ENCODE results near the gene KANK4.
"Not testable (repeated sequence)": the region's sequence is repeated elsewhere in the genome, so short reads cannot be mapped to it uniquely, and the experiment has no call there.

KANK4 gene

GRCh38 chr1:62222321-62222720, 96.9 kb downstream of the KANK4 start:
- Histone ChIP-seq H3K9me3 (no peaks in the 10 kb centered on the region), H3K36me3 (no peaks in the 10 kb centered on the region), H3K4me3 (ENCODE audit: low read depth in 1 of 2, low read length in 1 of 2) (no peak overlapping the region), H3K27ac (no peak overlapping the region), H3K27me3 (no peaks in the 10 kb centered on the region), H3K4me1 (ENCODE audit: control insufficient read depth in 1 of 2, insufficient read depth in 1 of 2, low read depth in 1 of 2, low read length in 1 of 2) (no peaks in the 10 kb centered on the region)
- TF ChIP-seq, protein P1, sequence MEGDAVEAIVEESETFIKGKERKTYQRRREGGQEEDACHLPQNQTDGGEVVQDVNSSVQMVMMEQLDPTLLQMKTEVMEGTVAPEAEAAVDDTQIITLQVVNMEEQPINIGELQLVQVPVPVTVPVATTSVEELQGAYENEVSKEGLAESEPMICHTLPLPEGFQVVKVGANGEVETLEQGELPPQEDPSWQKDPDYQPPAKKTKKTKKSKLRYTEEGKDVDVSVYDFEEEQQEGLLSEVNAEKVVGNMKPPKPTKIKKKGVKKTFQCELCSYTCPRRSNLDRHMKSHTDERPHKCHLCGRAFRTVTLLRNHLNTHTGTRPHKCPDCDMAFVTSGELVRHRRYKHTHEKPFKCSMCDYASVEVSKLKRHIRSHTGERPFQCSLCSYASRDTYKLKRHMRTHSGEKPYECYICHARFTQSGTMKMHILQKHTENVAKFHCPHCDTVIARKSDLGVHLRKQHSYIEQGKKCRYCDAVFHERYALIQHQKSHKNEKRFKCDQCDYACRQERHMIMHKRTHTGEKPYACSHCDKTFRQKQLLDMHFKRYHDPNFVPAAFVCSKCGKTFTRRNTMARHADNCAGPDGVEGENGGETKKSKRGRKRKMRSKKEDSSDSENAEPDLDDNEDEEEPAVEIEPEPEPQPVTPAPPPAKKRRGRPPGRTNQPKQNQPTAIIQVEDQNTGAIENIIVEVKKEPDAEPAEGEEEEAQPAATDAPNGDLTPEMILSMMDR (IDR thresholded peaks at IDR 0.05), result no peak

GRCh38 chr1:62221171-62221570, 98.1 kb downstream of the KANK4 start:
- no peak overlapping the region for H3K27ac ChIP-seq
- H3K36me3 ChIP-seq, result no peaks in the 10 kb centered on the region
- H3K27me3 ChIP-seq, result no peaks in the 10 kb centered on the region
- TF ChIP-seq, protein P1 (IDR thresholded peaks at IDR 0.05), result no peak
- H3K4me3 ChIP-seq (ENCODE audit: low read depth in 1 of 2, low read length in 1 of 2), result no peak overlapping the region
- no peaks in the 10 kb centered on the region for H3K9me3 ChIP-seq
- no peaks in the 10 kb centered on the region for H3K4me1 ChIP-seq (ENCODE audit: control insufficient read depth in 1 of 2, insufficient read depth in 1 of 2, low read depth in 1 of 2, low read length in 1 of 2)

DNA sequence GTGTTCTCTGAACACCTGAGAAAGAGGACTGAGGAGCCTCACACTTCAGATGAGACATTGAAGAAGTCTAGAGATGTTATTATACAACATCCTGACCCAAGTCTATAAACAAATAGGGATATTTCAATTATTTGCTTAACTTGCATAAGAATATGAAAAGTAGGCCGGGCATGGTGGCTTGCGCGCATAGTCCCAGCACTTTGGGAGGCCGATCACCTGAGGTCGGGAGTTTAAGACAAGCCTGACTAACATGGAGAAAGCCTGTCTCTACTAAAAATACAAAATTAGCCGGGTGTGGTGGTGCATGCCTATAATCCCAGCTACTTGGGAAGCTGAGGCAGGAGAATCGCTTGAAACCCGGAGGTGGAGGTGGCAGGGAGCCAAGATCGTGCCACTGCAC, 98.8 kb downstream of the KANK4 start:
- H3K4me3 ChIP-seq (ENCODE audit: low read depth in 1 of 2, low read length in 1 of 2); H3K4me1 ChIP-seq (ENCODE audit: control insufficient read depth in 1 of 2, insufficient read depth in 1 of 2, low read depth in 1 of 2, low read length in 1 of 2); H3K27ac ChIP-seq; H3K9me3 ChIP-seq; H3K36me3 ChIP-seq; H3K27me3 ChIP-seq: not testable (repeated sequence)

GRCh38 chr1:62218604-62219003, 100.6 kb downstream of the KANK4 start:
- no peaks in the 10 kb centered on the region for H3K9me3 ChIP-seq
- H3K4me3 ChIP-seq (ENCODE audit: low read depth in 1 of 2, low read length in 1 of 2), result no peak overlapping the region
- no peaks in the 10 kb centered on the region for H3K36me3 ChIP-seq
- no peaks in the 10 kb centered on the region for H3K27me3 ChIP-seq
- no peak overlapping the region for H3K27ac ChIP-seq
- no peaks in the 10 kb centered on the region for H3K4me1 ChIP-seq (ENCODE audit: control insufficient read depth in 1 of 2, insufficient read depth in 1 of 2, low read depth in 1 of 2, low read length in 1 of 2)
- TF ChIP-seq, protein P1 (IDR thresholded peaks at IDR 0.05), result no peak

- Histone ChIP-seq H3K9me3 (no peaks in the 10 kb centered on the region), H3K27ac (no peak overlapping the region), H3K27me3 (no peaks in the 10 kb centered on the region), H3K4me1 (ENCODE audit: control insufficient read depth in 1 of 2, insufficient read depth in 1 of 2, low read depth in 1 of 2, low read length in 1 of 2) (no peaks in the 10 kb centered on the region), H3K36me3 (no peaks in the 10 kb centered on the region), H3K4me3 (ENCODE audit: low read depth in 1 of 2, low read length in 1 of 2) (no peak overlapping the region)
- TF ChIP-seq, protein P1 (IDR thresholded peaks at IDR 0.05), result no peak
These were observed 105.9 kb downstream of the KANK4 start for GRCh38 chr1:62213075-62213914.

DNA sequence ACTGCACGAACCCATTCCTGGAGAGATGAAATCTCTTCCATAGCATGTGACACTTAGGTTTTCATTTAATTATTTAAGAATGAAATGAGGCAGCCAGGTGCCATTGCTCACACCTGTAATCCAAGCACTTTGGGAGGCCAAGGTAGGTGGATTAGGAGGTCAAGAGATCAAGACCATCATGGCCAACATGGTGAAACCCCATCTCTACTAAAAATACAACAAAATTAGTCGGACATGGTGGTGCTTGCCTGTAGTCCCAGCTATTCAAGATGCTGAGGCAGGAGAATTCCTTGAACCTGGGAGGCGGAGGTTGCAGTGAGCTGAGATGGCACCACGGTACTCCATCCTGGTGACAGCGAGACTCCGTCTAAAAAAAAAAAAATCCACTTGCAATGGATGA, 106.8 kb downstream of the KANK4 start:
- no peak overlapping the region for H3K4me3 ChIP-seq (ENCODE audit: low read depth in 1 of 2, low read length in 1 of 2)
- H3K9me3 ChIP-seq, result no peaks in the 10 kb centered on the region
- H3K27ac ChIP-seq, result no peak overlapping the region
- TF ChIP-seq, protein P1 (IDR thresholded peaks at IDR 0.05), result no peak
- no peaks in the 10 kb centered on the region for H3K27me3 ChIP-seq
- no peaks in the 10 kb centered on the region for H3K36me3 ChIP-seq
- no peaks in the 10 kb centered on the region for H3K4me1 ChIP-seq (ENCODE audit: control insufficient read depth in 1 of 2, insufficient read depth in 1 of 2, low read depth in 1 of 2, low read length in 1 of 2)
